Trophoblast cell (in vitro differentiated cells and primary cell): ENCODE results near the gene CNOT1.

Experiments used
- DNase-seq, 2 donors: peaks; one replicate each; pipeline ENCODE4 v3.0.0-alpha.2; 2016
- H2AFZ ChIP-seq: 2 replicates; pipeline ENCODE4 v1.6.1; 2013; ENCODE audit warnings: low read length, moderate library complexity, mild to moderate bottlenecking; ENCODE audit not compliant: insufficient read depth, poor library complexity
- H2AK5ac ChIP-seq: 2 replicates; pipeline ENCODE4 v1.6.1; 2013; ENCODE audit warnings: mild to moderate bottlenecking, low read length
- H2BK120ac ChIP-seq: 2 replicates; pipeline ENCODE4 v1.6.1; 2013; ENCODE audit warnings: low read length, mild to moderate bottlenecking, moderate library complexity; ENCODE audit not compliant: insufficient read depth, poor library complexity
- H2BK12ac ChIP-seq: 2 replicates; pipeline ENCODE4 v1.6.1; 2013; ENCODE audit warnings: mild to moderate bottlenecking, low read length, moderate library complexity
- H2BK5ac ChIP-seq: 2 replicates; pipeline ENCODE4 v1.6.1; 2013; ENCODE audit warnings: low read length, low read depth, moderate library complexity, mild to moderate bottlenecking; ENCODE audit not compliant: poor library complexity
- H3K14ac ChIP-seq: 2 replicates; pipeline ENCODE4 v1.6.1; 2013; ENCODE audit warnings: mild to moderate bottlenecking, low read length
- H3K18ac ChIP-seq: 2 replicates; pipeline ENCODE4 v1.6.1; 2013; ENCODE audit warnings: mild to moderate bottlenecking, low read length
- H3K23ac ChIP-seq: 2 replicates; pipeline ENCODE4 v1.6.1; 2013; ENCODE audit warnings: low read length
- H3K27ac ChIP-seq: 2 replicates; pipeline ENCODE4 v1.5.1; 2013; ENCODE audit warnings: low read depth, mild to moderate bottlenecking, inconsistent platforms, low read length, moderate library complexity
- H3K27me3 ChIP-seq: 2 replicates; pipeline ENCODE4 v1.6.1; 2013; ENCODE audit warnings: inconsistent platforms, mild to moderate bottlenecking, low read length, moderate library complexity; ENCODE audit not compliant: insufficient read depth
- H3K36me3 ChIP-seq, 2 experiments: 1 replicate in 1 of 2; 2 replicates in 1 of 2; pipeline ENCODE4 v1.6.1; 2013; ENCODE audit warnings: low read length in 2 of 2, mild to moderate bottlenecking in 2 of 2, moderate library complexity in 1 of 2; ENCODE audit not compliant: insufficient read depth in 2 of 2, control insufficient read depth in 1 of 2
- H3K4ac ChIP-seq: 2 replicates; pipeline ENCODE4 v1.6.1; 2013; ENCODE audit warnings: low read depth, mild to moderate bottlenecking, low read length, moderate library complexity
- H3K4me1 ChIP-seq, 2 experiments: 1 replicate in 1 of 2; 2 replicates in 1 of 2; pipeline ENCODE4 v1.6.1; 2013; ENCODE audit warnings: low read length in 2 of 2, mild to moderate bottlenecking in 2 of 2, moderate library complexity in 1 of 2; ENCODE audit not compliant: insufficient read depth in 2 of 2, control insufficient read depth in 1 of 2
- H3K4me2 ChIP-seq: 2 replicates; pipeline ENCODE4 v1.6.1; 2013; ENCODE audit warnings: inconsistent platforms, mild to moderate bottlenecking, low read length, moderate library complexity
- H3K4me3 ChIP-seq: 2 replicates; pipeline ENCODE4 v1.5.1; 2013; ENCODE audit warnings: mild to moderate bottlenecking, low read depth, low read length, inconsistent platforms
- H3K79me1 ChIP-seq: one replicate; pipeline ENCODE4 v1.6.1; 2013; ENCODE audit warnings: low read length
- H3K79me2 ChIP-seq: 2 replicates; pipeline ENCODE4 v1.6.1; 2013; ENCODE audit warnings: low read length, mild to moderate bottlenecking; ENCODE audit not compliant: control insufficient read depth, insufficient read depth, poor library complexity
- H3K9ac ChIP-seq: 2 replicates; pipeline ENCODE4 v1.6.1; 2013; ENCODE audit warnings: mild to moderate bottlenecking, low read length
- H3K9me3 ChIP-seq: 2 replicates; pipeline ENCODE4 v1.6.1; 2013; ENCODE audit warnings: low read depth, mild to moderate bottlenecking, control low read depth, inconsistent platforms, low read length; ENCODE audit not compliant: insufficient read depth
- H4K12ac ChIP-seq: 2 replicates; pipeline ENCODE4 v1.6.1; 2013; ENCODE audit warnings: low read depth, mild to moderate bottlenecking, low read length, moderate library complexity
- H4K8ac ChIP-seq: 2 replicates; pipeline ENCODE4 v1.6.1; 2013; ENCODE audit warnings: low read depth, mild to moderate bottlenecking, low read length, moderate library complexity
- H4K91ac ChIP-seq: one replicate; pipeline ENCODE4 v1.6.1; 2013; ENCODE audit warnings: low read depth, mild to moderate bottlenecking, low read length, moderate library complexity
- WGBS: extraction: QIAGEN DNeasy Blood & Tissue Kit; methylation state at CpG from one replicate; pipeline ENCODE4 v1.1.7; 2013; ENCODE audit warnings: missing lambda C conversion rate; ENCODE audit not compliant: insufficient read length, insufficient coverage; ENCODE audit errors: extremely low coverage; 5-methylcytosine and 5-hydroxymethylcytosine counted together

Gene CNOT1

DNA sequence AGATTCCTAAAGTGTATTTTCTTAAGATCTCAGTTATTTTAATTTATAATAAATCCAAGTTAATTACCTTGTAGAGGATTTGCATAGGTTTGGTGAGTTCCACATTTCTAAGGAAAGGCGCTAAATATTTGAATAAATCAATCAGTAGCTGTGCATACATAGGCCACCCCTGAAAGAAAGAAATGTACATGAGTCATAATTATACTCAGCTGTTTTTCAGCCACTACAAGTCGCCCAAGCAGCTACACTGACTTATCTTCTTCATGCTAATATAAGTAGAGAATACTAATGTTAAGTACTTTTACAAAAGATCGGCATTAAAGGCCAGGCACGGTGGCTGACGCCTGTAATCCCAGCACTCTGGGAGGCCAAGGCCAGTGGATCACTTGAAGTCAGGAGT lies 99.4 kb downstream of the CNOT1 start:
- H3K27ac ChIP-seq: no peak overlapping the region
- peaks cover 31 to 55% of the 10 kb centered on the region in 2 experiments for H3K36me3 ChIP-seq
- no peak overlapping the region for H3K4me2 ChIP-seq
- no peak overlapping the region for H3K4me3 ChIP-seq
- no peak for DNase-seq
- no peaks in the 10 kb centered on the region for H3K4me1 ChIP-seq
- H3K9ac ChIP-seq: no peak overlapping the region
- no peak overlapping the region for H2BK120ac ChIP-seq
- H4K8ac ChIP-seq: no peak overlapping the region
- no peaks in the 10 kb centered on the region for H3K79me2 ChIP-seq
- no peak overlapping the region for H2BK5ac ChIP-seq
- no peak overlapping the region for H3K4ac ChIP-seq
- H3K9me3 ChIP-seq: no peaks in the 10 kb centered on the region
- H4K12ac ChIP-seq: no peak overlapping the region
- no peak overlapping the region for H3K23ac ChIP-seq
- H2BK12ac ChIP-seq: no peak overlapping the region
- no peaks in the 10 kb centered on the region for H3K79me1 ChIP-seq
- H4K91ac ChIP-seq: no peak overlapping the region
- no peak overlapping the region for H2AFZ ChIP-seq
- no peaks in the 10 kb centered on the region for H3K27me3 ChIP-seq
- WGBS: no CpG with 5 or more reads among the region's 5 CpGs
- H3K18ac ChIP-seq: no peak overlapping the region
- H2AK5ac ChIP-seq: no peak overlapping the region
- H3K14ac ChIP-seq: no peak overlapping the region

DNA sequence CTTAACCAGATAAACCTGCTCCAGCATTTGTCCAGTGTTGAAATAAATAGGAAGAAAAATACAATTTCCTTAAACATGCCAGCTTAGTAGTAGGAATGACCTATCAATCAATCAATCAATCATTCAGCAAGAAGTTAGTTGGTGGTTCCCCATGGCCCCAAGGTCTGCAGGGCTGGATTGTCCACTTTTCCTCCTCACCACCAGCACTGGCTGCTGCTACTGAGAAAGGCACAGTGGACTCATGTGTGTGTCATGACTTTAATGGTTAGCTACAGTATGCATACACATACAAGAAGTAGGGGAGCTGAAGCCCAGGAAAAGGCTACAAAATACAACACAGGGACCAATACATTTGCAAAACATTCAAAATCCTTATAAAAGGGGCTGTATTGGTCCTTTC lies 109.9 kb downstream of the CNOT1 start:
- no peak overlapping the region for H2AFZ ChIP-seq
- no peak overlapping the region for H3K4ac ChIP-seq
- H4K8ac ChIP-seq: no peak overlapping the region
- H2BK12ac ChIP-seq: no peak overlapping the region
- H3K14ac ChIP-seq: no peak overlapping the region
- H3K9ac ChIP-seq: no peak overlapping the region
- no peaks in the 10 kb centered on the region for H3K9me3 ChIP-seq
- no peak overlapping the region for H3K18ac ChIP-seq
- H3K4me2 ChIP-seq: no peak overlapping the region
- no peak overlapping the region for H4K91ac ChIP-seq
- peaks cover 28 to 57% of the 10 kb centered on the region in 2 experiments for H3K36me3 ChIP-seq
- peaks cover 7% of the 10 kb centered on the region for H3K79me1 ChIP-seq
- H2AK5ac ChIP-seq: no peak overlapping the region
- no peak overlapping the region for H3K4me3 ChIP-seq
- no peak overlapping the region for H4K12ac ChIP-seq
- no peak for DNase-seq
- no peak overlapping the region for H2BK5ac ChIP-seq
- H2BK120ac ChIP-seq: no peak overlapping the region
- no peaks in the 10 kb centered on the region for H3K27me3 ChIP-seq
- no peak overlapping the region for H3K27ac ChIP-seq
- H3K23ac ChIP-seq: no peak overlapping the region
- H3K4me1 ChIP-seq: peaks cover 5 to 12% of the 10 kb centered on the region in 2 experiments
- H3K79me2 ChIP-seq: peaks cover 7% of the 10 kb centered on the region

DNA sequence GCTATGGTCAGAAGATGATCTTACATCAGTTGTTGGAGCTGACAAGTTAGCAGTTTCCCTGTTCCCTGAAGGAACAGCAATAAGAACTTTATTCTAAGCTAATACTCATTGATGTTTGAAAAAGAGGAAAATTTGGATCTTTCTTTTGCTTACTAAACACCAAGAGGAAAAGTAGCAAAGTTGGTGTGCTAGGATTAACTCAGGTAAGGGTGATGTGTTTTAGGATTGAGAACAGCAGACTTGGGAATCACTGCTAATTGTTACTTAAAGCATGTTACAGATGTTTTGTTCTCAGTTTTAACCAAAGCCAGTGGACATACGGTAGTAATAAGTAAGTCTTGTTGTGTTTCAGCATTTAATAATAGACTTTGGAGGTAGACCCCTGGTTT lies 110.7 kb downstream of the CNOT1 start:
- H3K27ac ChIP-seq: no peak overlapping the region
- H3K9me3 ChIP-seq: no peaks in the 10 kb centered on the region
- H2BK120ac ChIP-seq: no peak overlapping the region
- no peak overlapping the region for H2BK12ac ChIP-seq
- H3K18ac ChIP-seq: no peak overlapping the region
- no peaks in the 10 kb centered on the region for H3K27me3 ChIP-seq
- H3K79me2 ChIP-seq: peaks cover 7% of the 10 kb centered on the region
- no peak overlapping the region for H3K9ac ChIP-seq
- peaks cover 27 to 52% of the 10 kb centered on the region in 2 experiments for H3K36me3 ChIP-seq
- H2BK5ac ChIP-seq: no peak overlapping the region
- no peak overlapping the region for H3K14ac ChIP-seq
- H4K91ac ChIP-seq: no peak overlapping the region
- H3K4me2 ChIP-seq: no peak overlapping the region
- peaks cover 7% of the 10 kb centered on the region for H3K79me1 ChIP-seq
- H3K23ac ChIP-seq: no peak overlapping the region
- H4K12ac ChIP-seq: no peak overlapping the region
- H2AFZ ChIP-seq: no peak overlapping the region
- H2AK5ac ChIP-seq: no peak overlapping the region
- H3K4ac ChIP-seq: no peak overlapping the region
- H3K4me1 ChIP-seq: peaks cover 5 to 12% of the 10 kb centered on the region in 2 experiments
- no CpG with 5 or more reads among the region's 1 CpG for WGBS
- DNase-seq: no peak
- no peak overlapping the region for H3K4me3 ChIP-seq
- no peak overlapping the region for H4K8ac ChIP-seq

GRCh38 chr16:58518083-58518979 lies 111.3 kb downstream of the CNOT1 start:
- Histone ChIP-seq H3K9ac (no peak overlapping the region), H4K91ac (no peak overlapping the region), H2BK12ac (no peak overlapping the region), H3K4ac (no peak overlapping the region), H3K79me1 (peaks cover 7% of the 10 kb centered on the region), H3K9me3 (no peaks in the 10 kb centered on the region), H4K12ac (no peak overlapping the region), H3K14ac (no peak overlapping the region), H3K79me2 (peaks cover 7% of the 10 kb centered on the region), H3K4me2 (no peak overlapping the region), H4K8ac (no peak overlapping the region), H2AK5ac (no peak overlapping the region), H3K36me3 (peaks cover 25 to 48% of the 10 kb centered on the region in 2 experiments), H2BK5ac (no peak overlapping the region), H3K27me3 (no peaks in the 10 kb centered on the region), H3K27ac (no peak overlapping the region), H3K4me1 (peaks cover 5 to 12% of the 10 kb centered on the region in 2 experiments), H3K18ac (no peak overlapping the region), H3K4me3 (no peak overlapping the region), H2AFZ (no peak overlapping the region), H2BK120ac (no peak overlapping the region), H3K23ac (no peak overlapping the region)
- DNase-seq: no peak
- no CpG with 5 or more reads among the region's 8 CpGs for WGBS
